ENCODE measurements around the gene ENO2.
"Not testable (repeated sequence)": the region's sequence is repeated elsewhere in the genome, so short reads cannot be mapped to it uniquely, and the experiment has no call there.

GRCh38 chr12:6879824-6880223, 34.6 kb upstream of the ENO2 start:
- not testable (repeated sequence) for TF ChIP-seq CTCF (conservative IDR thresholded peaks at IDR 0.05; ENCODE audit: low read depth, low read length); EZH2 (IDR thresholded peaks at IDR 0.05; ENCODE audit: low read length, unreplicated experiment)
